ENCODE results near the gene EIF1.

DNA sequence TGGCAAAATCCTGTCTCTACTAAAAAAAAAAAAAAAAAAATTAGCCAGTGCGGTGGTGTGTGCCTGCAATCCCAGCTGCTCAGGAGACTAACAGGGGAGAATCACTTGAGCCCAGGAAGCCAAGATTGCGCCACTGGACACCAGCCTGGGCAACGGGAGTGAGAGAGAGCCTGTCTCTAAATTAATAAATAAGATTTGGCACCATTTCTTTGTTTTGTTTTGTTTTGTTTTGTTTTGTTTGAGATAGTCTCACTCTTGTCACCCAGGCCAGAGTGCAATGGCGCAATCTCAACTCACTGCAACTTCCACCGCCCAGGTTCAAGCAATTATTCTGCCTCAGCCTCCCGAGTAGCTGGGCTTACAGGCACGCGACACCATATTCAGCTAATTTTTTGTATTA lies 14.0 kb downstream of the EIF1 start:
- TF ChIP-seq, protein P1, sequence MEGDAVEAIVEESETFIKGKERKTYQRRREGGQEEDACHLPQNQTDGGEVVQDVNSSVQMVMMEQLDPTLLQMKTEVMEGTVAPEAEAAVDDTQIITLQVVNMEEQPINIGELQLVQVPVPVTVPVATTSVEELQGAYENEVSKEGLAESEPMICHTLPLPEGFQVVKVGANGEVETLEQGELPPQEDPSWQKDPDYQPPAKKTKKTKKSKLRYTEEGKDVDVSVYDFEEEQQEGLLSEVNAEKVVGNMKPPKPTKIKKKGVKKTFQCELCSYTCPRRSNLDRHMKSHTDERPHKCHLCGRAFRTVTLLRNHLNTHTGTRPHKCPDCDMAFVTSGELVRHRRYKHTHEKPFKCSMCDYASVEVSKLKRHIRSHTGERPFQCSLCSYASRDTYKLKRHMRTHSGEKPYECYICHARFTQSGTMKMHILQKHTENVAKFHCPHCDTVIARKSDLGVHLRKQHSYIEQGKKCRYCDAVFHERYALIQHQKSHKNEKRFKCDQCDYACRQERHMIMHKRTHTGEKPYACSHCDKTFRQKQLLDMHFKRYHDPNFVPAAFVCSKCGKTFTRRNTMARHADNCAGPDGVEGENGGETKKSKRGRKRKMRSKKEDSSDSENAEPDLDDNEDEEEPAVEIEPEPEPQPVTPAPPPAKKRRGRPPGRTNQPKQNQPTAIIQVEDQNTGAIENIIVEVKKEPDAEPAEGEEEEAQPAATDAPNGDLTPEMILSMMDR (IDR thresholded peaks at IDR 0.05): no peak
- no peak for TF ChIP-seq EP300 (IDR thresholded peaks at IDR 0.05)
- no peak for TF ChIP-seq HOXA7 (CRISPR knock-in tag; IDR thresholded peaks at IDR 0.05)
- TF ChIP-seq NPAS2 (CRISPR knock-in tag; IDR thresholded peaks at IDR 0.05; ENCODE audit: borderline replicate concordance): no peak
